ENCODE measurements around the gene PTPN20.

GRCh38 chr10:47024046-47024322, 112.8 kb downstream of the PTPN20 start:
- TF ChIP-seq POLR2AphosphoS5 (IDR thresholded peaks at IDR 0.05; ENCODE audit: borderline replicate concordance, low read depth, low read length) (no peak), EZH2 (IDR thresholded peaks at IDR 0.05) (no peak)
